ENCODE data around the gene INF2.
"Not testable (repeated sequence)": the region's sequence is repeated elsewhere in the genome, so short reads cannot be mapped to it uniquely, and the experiment has no call there.

Gene INF2

DNA sequence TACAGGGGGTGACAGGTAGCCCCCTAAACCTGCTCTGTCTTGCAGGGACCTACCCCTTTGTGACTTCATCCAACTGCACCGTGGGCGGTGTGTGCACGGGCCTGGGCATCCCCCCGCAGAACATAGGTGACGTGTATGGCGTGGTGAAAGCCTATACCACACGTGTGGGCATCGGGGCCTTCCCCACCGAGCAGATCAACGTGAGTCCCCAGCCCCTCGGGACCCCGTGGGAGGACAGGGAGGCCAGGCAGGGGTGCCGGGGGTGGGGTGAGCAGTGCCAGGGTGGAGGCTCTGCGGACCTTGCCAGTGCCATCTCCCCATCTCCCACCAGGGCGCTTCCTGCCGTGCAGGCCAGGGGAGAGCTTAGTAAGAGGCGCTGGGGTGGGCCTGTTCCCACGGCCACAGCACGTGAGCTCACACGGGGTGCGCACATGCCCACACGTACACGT lies 52.4 kb downstream of the INF2 start:
- Mint-ChIP-seq H3K36me3 (ENCODE audit: low read depth) (no peaks in the 10 kb centered on the region), H3K4me1 (peaks cover 18% of the 10 kb centered on the region), H3K4me3 (no peak overlapping the region), H3K9me3 (no peaks in the 10 kb centered on the region), H3K27me3 (no peaks in the 10 kb centered on the region), H3K27ac (no peak overlapping the region)
- ATAC-seq (no peak), DNase-seq (no peak)

DNA sequence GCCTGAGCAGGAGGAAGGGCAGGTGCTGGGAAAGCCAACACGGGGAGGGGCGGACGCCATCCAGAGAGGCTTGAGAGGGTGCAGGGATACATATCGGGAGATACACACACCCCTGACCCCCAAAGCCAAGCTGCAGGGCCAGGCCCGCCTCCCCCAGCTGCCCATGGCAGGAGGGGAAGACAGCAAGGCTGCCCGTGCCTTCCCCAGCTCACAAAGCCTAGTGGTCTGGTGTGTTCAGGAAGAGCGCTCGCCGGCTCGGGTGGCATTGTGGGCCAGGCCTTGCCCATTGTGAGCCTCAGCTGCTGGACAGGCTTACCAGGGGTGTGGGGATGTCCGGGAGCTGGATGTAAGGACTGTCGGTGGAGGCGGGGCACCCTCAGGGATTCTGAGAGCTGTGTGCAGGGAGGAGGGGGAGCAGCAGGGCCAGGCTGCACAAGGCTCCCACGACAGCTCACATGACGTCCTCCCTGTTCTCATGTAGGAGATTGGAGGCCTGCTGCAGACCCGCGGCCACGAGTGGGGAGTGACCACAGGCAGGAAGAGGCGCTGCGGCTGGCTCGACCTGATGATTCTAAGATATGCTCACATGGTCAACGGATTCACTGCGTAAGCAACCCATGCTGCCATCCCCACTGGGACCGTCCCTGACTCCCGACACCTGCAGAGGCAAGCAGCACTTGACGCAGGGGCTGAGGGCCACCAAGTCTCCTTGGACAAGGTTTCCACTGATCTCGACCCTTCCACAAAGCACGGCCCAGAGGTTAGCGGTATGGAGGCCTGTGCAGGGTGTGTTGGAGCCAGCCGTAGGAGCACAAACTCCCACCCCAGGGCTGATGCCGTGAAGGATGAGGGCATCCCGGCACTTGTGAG lies 53.4 kb downstream of the INF2 start:
- Mint-ChIP-seq H3K4me3 (no peak overlapping the region), H3K27me3 (no peaks in the 10 kb centered on the region), H3K36me3 (ENCODE audit: low read depth) (no peaks in the 10 kb centered on the region), H3K27ac (no peak overlapping the region), H3K4me1 (peaks cover 18% of the 10 kb centered on the region), H3K9me3 (no peaks in the 10 kb centered on the region)
- ATAC-seq (no peak), DNase-seq (no peak)

DNA sequence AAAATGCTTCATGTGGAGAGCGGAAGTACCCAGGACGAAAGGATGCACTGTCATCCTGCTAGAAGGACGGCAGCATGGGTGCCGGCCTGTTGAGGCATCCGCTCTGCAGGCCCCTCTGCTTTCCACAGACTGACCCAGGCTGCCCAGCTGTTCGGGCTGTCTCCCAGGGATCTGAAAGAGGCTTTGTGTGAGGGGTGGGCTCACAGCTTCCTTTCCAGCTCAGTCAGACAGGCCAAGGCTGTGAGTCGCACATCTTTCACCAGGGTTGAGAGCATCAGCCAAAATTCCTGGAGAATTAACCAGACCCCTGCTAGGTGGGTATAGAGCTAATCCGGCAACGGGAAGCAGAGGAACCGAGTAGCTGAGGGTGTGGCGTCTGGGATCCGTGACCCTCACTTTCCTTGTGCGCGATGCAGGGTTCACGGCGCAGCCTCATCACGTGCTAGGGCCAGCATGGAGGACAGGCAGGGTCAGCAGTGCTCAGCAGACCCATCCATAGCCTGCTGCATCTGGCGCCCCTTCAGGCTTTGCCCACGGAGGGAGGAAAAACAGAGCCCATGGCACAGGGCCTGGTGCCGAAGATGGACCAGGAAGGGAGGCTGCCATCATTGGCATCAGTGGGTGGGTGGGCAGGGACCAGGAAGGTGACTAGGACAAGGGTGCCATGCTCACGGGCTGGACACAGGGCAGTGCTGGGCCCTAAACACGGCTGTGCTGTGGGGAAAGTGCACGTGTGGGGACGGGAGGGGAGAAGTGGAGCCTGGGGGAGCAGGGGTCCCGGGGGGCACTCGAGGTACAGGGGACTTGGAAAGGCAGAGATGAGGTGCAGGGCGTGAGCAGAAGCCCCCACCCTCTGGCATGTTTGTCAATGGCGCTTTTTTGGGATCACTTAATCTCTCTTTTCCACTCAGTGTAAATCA lies 54.3 kb downstream of the INF2 start:
- Mint-ChIP-seq H3K27me3 (no peaks in the 10 kb centered on the region), H3K27ac (no peak overlapping the region), H3K4me1 (peaks cover 18% of the 10 kb centered on the region), H3K9me3 (no peaks in the 10 kb centered on the region), H3K4me3 (no peak overlapping the region), H3K36me3 (ENCODE audit: low read depth) (no peaks in the 10 kb centered on the region)
- ATAC-seq = no peak
- no peak for DNase-seq

DNA sequence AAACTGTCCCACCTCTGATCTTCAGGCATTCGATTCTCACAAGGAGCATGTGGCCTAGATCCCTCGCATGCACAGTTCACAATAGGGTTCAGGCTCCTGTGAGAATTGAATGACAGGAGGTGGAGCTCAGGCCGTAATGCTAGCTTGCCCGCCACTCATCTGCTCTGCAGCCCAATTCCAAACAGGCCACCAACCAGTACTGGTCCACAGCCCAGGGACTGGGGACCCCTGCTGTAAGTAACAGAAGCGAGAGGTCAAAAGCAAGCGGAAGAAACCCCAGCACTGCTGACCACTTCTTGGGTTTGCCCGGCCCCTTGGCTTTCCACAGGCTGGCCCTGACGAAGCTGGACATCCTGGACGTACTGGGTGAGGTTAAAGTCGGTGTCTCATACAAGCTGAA lies 55.1 kb downstream of the INF2 start:
- Mint-ChIP-seq H3K36me3 (ENCODE audit: low read depth) (no peaks in the 10 kb centered on the region), H3K9me3 (no peaks in the 10 kb centered on the region), H3K27ac (no peak overlapping the region), H3K4me3 (no peak overlapping the region), H3K27me3 (no peaks in the 10 kb centered on the region), H3K4me1 (peaks cover 18% of the 10 kb centered on the region)
- DNase-seq (no peak), ATAC-seq (no peak)

DNA sequence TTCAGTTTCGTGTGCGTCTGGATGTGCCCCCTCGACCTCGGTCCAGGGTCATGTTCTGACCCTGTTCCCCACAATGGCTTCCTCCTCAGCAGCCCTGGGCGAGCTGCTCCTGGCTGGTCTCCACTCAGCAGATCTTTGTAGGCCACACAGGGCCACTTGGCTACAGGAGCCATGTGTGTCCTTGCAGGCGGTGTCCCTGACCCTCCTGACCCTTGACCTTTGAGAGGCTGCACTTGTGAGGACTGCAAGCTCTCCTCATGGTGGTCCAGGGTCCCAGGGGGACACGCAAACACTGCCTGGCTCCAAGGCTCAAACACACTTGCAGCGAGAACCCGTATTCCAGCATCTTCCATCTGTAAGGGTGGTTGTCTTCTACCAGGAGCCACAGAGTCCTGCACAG lies 56.0 kb downstream of the INF2 start:
- Mint-ChIP-seq H3K36me3 (ENCODE audit: low read depth) (no peaks in the 10 kb centered on the region), H3K27ac (no peak overlapping the region), H3K4me3 (no peak overlapping the region), H3K4me1 (peaks cover 16% of the 10 kb centered on the region), H3K27me3 (no peaks in the 10 kb centered on the region), H3K9me3 (no peaks in the 10 kb centered on the region)
- no peak for ATAC-seq
- DNase-seq = no peak

DNA sequence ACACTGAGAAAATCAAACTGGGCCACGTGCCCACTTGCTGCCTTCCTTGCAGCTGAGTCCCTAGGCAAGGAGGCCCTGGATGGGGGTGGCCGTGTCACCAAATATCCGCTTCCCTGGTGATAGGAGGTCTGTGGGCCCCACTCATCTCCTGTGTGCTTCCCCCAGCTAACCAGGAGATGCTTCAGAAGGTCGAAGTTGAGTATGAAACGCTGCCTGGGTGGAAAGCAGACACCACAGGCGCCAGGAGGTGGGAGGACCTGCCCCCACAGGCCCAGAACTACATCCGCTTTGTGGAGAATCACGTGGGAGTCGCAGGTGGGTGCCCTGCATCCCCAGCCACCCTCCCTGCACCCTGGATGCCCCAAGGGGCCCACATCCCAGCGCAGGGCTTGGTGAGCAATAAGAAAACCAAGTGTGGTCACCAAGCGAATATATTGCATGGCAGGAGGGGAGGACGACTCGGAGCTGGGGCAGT lies 56.7 kb downstream of the INF2 start:
- ATAC-seq = peak; percentile 69
- peak; percentile 44 for DNase-seq
- H3K27me3 Mint-ChIP-seq = no peaks in the 10 kb centered on the region
- peaks cover 16% of the 10 kb centered on the region for H3K4me1 Mint-ChIP-seq
- H3K36me3 Mint-ChIP-seq (ENCODE audit: low read depth) = no peaks in the 10 kb centered on the region
- no peaks in the 10 kb centered on the region for H3K9me3 Mint-ChIP-seq
- H3K27ac Mint-ChIP-seq = no peak overlapping the region
- H3K4me3 Mint-ChIP-seq = no peak overlapping the region

DNA sequence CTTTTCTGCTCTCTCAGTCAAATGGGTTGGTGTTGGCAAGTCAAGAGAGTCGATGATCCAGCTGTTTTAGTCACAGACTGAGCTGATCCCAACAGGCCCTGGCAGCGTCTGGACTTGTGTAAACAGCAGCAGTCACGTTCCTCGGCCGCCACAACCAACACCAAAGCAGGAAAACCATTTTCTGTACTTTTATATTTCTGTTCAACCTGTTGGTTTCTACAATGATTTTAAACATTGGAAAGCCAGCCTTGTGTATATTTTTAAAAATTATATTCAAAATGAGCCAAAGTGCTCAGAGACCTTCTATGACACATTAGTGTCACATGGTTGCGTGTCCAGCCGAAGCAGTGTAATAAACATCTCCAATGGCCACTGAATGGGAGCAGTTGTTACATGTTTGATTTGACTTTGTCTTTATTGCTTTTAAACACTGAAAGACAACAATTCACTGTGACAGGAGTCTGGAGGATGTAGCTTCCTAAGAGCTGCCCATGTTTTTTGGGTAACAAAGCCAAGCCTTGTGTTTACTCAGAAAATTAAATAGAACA lies 57.6 kb downstream of the INF2 start:
- Mint-ChIP-seq H3K4me3 (no peak overlapping the region), H3K36me3 (ENCODE audit: low read depth) (no peaks in the 10 kb centered on the region), H3K27ac (no peak overlapping the region), H3K27me3 (no peaks in the 10 kb centered on the region), H3K4me1 (peaks cover 16% of the 10 kb centered on the region), H3K9me3 (no peaks in the 10 kb centered on the region)
- ATAC-seq (no peak), DNase-seq (no peak)

DNA sequence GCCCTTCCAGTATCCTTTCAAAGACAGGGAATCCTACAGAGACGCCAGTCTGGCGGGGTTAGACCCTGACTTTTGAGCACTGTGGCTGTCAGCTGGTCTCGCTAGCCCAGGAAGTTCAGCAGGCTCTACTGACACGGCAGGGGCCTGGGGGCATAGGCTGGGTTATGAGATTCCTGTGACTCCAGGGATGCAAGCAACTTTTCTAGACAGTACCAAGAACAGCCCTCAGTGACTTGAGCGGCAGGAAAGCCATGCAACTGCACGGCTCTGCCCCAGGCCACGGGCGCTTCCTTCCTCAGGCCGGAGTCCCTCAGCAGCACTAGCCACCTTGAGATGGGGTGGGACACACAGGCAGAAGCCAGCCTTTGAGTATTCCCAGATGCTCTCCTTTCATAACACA lies 58.5 kb downstream of the INF2 start:
- H3K27ac Mint-ChIP-seq = no peak overlapping the region
- no peaks in the 10 kb centered on the region for H3K27me3 Mint-ChIP-seq
- DNase-seq = no peak
- no peak for ATAC-seq
- no peak overlapping the region for H3K4me3 Mint-ChIP-seq
- no peaks in the 10 kb centered on the region for H3K9me3 Mint-ChIP-seq
- H3K36me3 Mint-ChIP-seq (ENCODE audit: low read depth) = peaks cover 1% of the 10 kb centered on the region
- H3K4me1 Mint-ChIP-seq = peaks cover 16% of the 10 kb centered on the region

DNA sequence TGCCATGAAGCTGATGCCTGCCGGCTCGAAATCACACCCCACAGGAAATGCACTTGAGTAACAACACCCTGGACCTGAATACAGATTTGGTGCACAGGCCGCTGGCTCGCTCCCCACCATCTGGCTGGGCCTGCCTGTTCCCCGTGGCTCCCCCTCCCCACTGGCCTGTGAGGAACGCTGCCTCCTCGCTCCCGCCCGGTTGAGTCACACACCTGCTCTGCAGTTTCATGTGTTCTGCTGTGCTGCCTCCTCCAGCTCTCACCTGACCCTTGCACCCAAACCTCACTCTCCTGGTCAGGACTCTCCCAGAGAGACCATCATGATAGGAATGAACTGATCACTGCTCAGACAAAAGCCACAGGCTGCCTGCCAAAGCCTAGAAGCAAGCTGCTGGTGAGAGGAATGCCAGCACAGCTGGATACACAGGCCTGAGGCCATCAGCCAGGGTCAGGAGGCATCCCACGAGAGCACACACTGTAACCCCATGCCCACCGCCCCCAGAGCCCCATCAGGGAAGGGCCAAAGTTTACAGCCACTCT lies 59.8 kb downstream of the INF2 start:
- peaks cover 23% of the 10 kb centered on the region for H3K4me1 Mint-ChIP-seq
- H3K4me3 Mint-ChIP-seq = no peak overlapping the region
- ATAC-seq = no peak

DNA sequence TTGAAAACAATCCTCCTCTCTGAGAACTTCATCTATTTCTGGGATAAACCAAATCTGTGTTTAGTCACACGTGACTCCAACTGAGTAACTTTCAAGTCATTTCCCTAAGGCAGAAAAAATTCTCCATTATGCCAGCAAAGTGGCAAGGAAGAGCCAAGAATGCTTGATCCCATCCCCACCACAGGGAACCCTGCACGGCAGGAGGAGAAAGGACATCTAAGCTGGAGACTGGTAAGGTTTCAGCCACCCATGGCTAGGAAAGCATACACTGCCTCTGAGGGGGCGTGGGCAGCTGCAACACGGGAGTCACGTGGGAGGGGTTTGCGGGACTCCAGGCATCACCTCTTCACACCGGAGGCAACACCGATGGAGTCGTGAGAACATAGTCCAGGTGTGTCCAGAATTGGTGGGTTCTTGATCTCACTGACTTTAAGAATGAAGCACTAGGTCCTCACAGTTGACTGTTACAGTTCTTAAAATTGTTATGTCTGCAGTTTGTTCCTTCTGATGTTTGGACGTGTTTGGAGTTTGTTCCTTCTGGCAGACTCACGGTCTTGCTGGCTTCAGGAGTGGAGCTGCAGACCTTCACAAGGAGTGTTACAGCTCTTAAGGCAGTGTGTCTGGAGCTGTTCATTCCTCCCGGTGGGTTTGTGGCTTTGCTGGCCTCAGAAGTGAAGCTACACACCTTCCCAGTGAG lies 60.8 kb downstream of the INF2 start:
- Mint-ChIP-seq H3K27ac (peak overlapping the region; percentile 30), H3K27me3 (no peaks in the 10 kb centered on the region), H3K4me3 (no peak overlapping the region), H3K9me3 (no peaks in the 10 kb centered on the region), H3K36me3 (ENCODE audit: low read depth) (peaks cover 5% of the 10 kb centered on the region), H3K4me1 (peaks cover 32% of the 10 kb centered on the region)
- DNase-seq = no peak
- ATAC-seq = no peak

More for the DNA sequence above, 59.8 kb downstream of the INF2 start:
- H3K36me3 Mint-ChIP-seq (ENCODE audit: low read depth) = peaks cover 4% of the 10 kb centered on the region
- H3K27me3 Mint-ChIP-seq = no peaks in the 10 kb centered on the region
- no peak for DNase-seq
- no peaks in the 10 kb centered on the region for H3K9me3 Mint-ChIP-seq
- no peak overlapping the region for H3K27ac Mint-ChIP-seq

DNA sequence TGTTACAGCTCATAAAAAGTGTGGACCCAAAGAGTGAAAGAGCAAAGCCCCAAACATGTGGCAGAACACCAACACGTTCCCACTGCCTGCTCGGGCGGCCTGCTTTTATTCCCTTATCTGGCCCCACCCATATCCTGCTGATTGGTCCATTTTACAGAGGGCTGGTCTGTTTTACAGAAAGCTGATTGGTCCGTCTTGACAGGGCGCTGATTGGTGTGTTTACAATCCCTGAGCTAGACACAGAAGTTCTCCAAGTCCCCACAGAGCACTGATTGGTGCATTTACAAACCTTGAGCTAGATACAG lies 61.3 kb downstream of the INF2 start:
- H3K36me3 Mint-ChIP-seq (ENCODE audit: low read depth); H3K4me3 Mint-ChIP-seq; H3K27me3 Mint-ChIP-seq; H3K9me3 Mint-ChIP-seq; H3K27ac Mint-ChIP-seq; ATAC-seq: not testable (repeated sequence)
- peak; percentile 27 for DNase-seq
- peaks cover 30% of the 10 kb centered on the region for H3K4me1 Mint-ChIP-seq

DNA sequence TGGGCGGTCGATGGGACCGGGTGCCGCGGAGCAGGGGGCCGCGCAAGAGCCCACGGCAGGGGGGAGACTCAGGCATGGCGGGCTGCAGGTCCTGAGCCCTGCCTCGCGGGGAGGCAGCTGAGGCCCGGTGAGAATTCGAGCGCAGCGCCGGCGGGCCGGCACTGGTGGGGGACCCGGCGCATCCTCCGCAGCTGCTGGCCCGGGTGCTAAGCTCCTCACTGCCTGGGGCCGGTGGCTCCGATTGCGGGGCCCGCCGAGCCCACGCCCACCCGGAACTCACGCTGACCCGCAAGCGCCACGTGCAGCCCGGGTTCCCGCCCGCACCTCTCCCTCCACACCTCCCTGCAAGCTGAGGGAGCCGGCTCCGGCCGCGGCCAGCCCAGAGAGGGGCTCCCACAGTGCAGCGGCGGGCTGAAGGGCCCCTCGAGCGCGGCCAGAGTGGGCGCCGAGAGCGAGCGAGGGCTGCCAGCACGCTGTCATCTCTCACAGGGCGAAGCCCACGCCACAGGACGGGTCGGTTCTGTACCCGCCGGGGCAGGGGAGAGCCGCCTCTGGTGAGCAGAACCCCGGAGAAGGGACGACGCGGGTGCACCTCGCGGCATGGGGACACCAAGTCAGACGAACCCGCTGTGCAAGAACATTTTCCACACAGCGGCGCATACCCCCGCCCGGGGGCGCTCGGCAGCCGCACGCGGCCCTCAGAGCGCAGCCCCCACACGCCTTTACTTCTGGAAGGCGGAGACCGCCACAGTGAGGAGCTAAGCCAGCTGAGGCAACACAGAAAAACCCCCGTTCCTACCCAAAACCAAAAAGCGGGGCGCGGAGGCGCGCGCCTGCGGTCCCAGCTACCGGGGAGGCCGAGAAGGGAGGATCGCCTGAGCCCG lies 62.4 kb downstream of the INF2 start:
- Mint-ChIP-seq H3K9me3 (no peaks in the 10 kb centered on the region), H3K36me3 (ENCODE audit: low read depth) (peaks cover 11% of the 10 kb centered on the region), H3K27ac (peak overlapping the region; percentile 85), H3K27me3 (no peaks in the 10 kb centered on the region), H3K4me3 (peak overlapping the region; percentile 92), H3K4me1 (peaks cover 29% of the 10 kb centered on the region)
- peak; percentile 16 for DNase-seq
- no peak for ATAC-seq

DNA sequence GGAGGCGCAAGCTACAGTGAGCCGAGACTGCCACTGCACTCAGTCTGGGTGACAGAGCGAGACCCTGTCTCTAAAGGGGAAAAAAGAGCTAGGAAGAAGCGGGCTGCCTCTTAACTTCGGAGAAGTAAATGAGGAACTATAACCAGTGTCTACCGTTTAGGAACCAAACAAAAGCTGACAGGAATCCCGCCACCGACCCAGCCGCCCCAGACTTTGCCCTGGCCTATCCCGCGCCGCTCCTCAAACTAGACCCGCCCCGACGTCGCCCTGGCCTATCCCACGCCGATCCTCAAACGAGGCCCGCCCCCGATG lies 63.0 kb downstream of the INF2 start:
- peak overlapping the region; percentile 92 for H3K4me3 Mint-ChIP-seq
- ATAC-seq = peak; percentile 0
- no peaks in the 10 kb centered on the region for H3K27me3 Mint-ChIP-seq
- peaks cover 13% of the 10 kb centered on the region for H3K36me3 Mint-ChIP-seq (ENCODE audit: low read depth)
- no peaks in the 10 kb centered on the region for H3K9me3 Mint-ChIP-seq
- H3K4me1 Mint-ChIP-seq = peaks cover 33% of the 10 kb centered on the region
- DNase-seq = no peak
- H3K27ac Mint-ChIP-seq = peak overlapping the region; percentile 85

All from activated naive CD8-positive, alpha-beta T cell treated with anti-CD3 and anti-CD28 coated beads, Interleukin-2, amount 50 U/mL, for 24 hours (primary cell).